Measurements from ENCODE around the gene NCEH1.
A peak's percentile ranks its signal among the peaks of the same experiment; 100 is the strongest.
"Not testable (repeated sequence)": the region's sequence is repeated elsewhere in the genome, so short reads cannot be mapped to it uniquely, and the experiment has no call there.

The NCEH1 gene

GRCh38 chr3:172673210-172673679 lies 37.6 kb downstream of the NCEH1 start:
- H3K36me3 Mint-ChIP-seq (ENCODE audit: low read depth), result no peaks in the 10 kb centered on the region
- no peaks in the 10 kb centered on the region for H3K9me3 Mint-ChIP-seq
- no peak overlapping the region for H3K4me3 Mint-ChIP-seq
- no peaks in the 10 kb centered on the region for H3K27me3 Mint-ChIP-seq (ENCODE audit: low read depth)
- no peak overlapping the region for H3K27ac Mint-ChIP-seq
- no peaks in the 10 kb centered on the region for H3K4me1 Mint-ChIP-seq (ENCODE audit: low read depth)

GRCh38 chr3:172669021-172669420 lies 41.8 kb downstream of the NCEH1 start:
- H3K9me3 Mint-ChIP-seq, result no peaks in the 10 kb centered on the region
- H3K36me3 Mint-ChIP-seq (ENCODE audit: low read depth), result peaks cover 2% of the 10 kb centered on the region
- peaks cover 4% of the 10 kb centered on the region for H3K27me3 Mint-ChIP-seq (ENCODE audit: low read depth)
- no peak overlapping the region for H3K27ac Mint-ChIP-seq
- H3K4me1 Mint-ChIP-seq (ENCODE audit: low read depth), result peaks cover 21% of the 10 kb centered on the region
- H3K4me3 Mint-ChIP-seq, result no peak overlapping the region

GRCh38 chr3:172666873-172667694 lies 43.8 kb downstream of the NCEH1 start:
- Mint-ChIP-seq H3K36me3 (ENCODE audit: low read depth) (peaks cover 4% of the 10 kb centered on the region), H3K9me3 (no peaks in the 10 kb centered on the region), H3K27ac (peak overlapping the region; percentile 72), H3K27me3 (ENCODE audit: low read depth) (peaks cover 14% of the 10 kb centered on the region), H3K4me1 (ENCODE audit: low read depth) (peaks cover 21% of the 10 kb centered on the region), H3K4me3 (peak overlapping the region; percentile 25)

GRCh38 chr3:172666181-172666872 lies 44.5 kb downstream of the NCEH1 start:
- peak overlapping the region; percentile 25 for H3K4me3 Mint-ChIP-seq
- peak overlapping the region; percentile 72 for H3K27ac Mint-ChIP-seq
- H3K36me3 Mint-ChIP-seq (ENCODE audit: low read depth), result peaks cover 4% of the 10 kb centered on the region
- H3K27me3 Mint-ChIP-seq (ENCODE audit: low read depth), result peaks cover 14% of the 10 kb centered on the region
- peaks cover 21% of the 10 kb centered on the region for H3K4me1 Mint-ChIP-seq (ENCODE audit: low read depth)
- no peaks in the 10 kb centered on the region for H3K9me3 Mint-ChIP-seq

GRCh38 chr3:172665510-172665909 lies 45.4 kb downstream of the NCEH1 start:
- not testable (repeated sequence) for H3K9me3 Mint-ChIP-seq; H3K36me3 Mint-ChIP-seq (ENCODE audit: low read depth); H3K4me3 Mint-ChIP-seq; H3K27ac Mint-ChIP-seq
- Mint-ChIP-seq H3K4me1 (ENCODE audit: low read depth) (peaks cover 24% of the 10 kb centered on the region), H3K27me3 (ENCODE audit: low read depth) (peaks cover 14% of the 10 kb centered on the region)

- not testable (repeated sequence) for H3K4me1 Mint-ChIP-seq (ENCODE audit: low read depth); H3K27ac Mint-ChIP-seq; H3K9me3 Mint-ChIP-seq; H3K36me3 Mint-ChIP-seq (ENCODE audit: low read depth); H3K4me3 Mint-ChIP-seq
- peaks cover 14% of the 10 kb centered on the region for H3K27me3 Mint-ChIP-seq (ENCODE audit: low read depth)
Measured at GRCh38 chr3:172660421-172660820, 50.4 kb downstream of the NCEH1 start.

GRCh38 chr3:172659246-172660002 lies 51.4 kb downstream of the NCEH1 start:
- H3K27ac Mint-ChIP-seq, result no peak overlapping the region
- no peaks in the 10 kb centered on the region for H3K9me3 Mint-ChIP-seq
- H3K27me3 Mint-ChIP-seq (ENCODE audit: low read depth), result peaks cover 14% of the 10 kb centered on the region
- H3K4me1 Mint-ChIP-seq (ENCODE audit: low read depth), result peaks cover 4% of the 10 kb centered on the region
- H3K4me3 Mint-ChIP-seq, result no peak overlapping the region
- H3K36me3 Mint-ChIP-seq (ENCODE audit: low read depth), result peaks cover 4% of the 10 kb centered on the region

GRCh38 chr3:172658344-172659245 lies 52.3 kb downstream of the NCEH1 start:
- Mint-ChIP-seq H3K4me3 (no peak overlapping the region), H3K36me3 (ENCODE audit: low read depth) (peaks cover 4% of the 10 kb centered on the region), H3K27ac (no peak overlapping the region), H3K27me3 (ENCODE audit: low read depth) (peaks cover 11% of the 10 kb centered on the region), H3K4me1 (ENCODE audit: low read depth) (peaks cover 4% of the 10 kb centered on the region), H3K9me3 (no peaks in the 10 kb centered on the region)

GRCh38 chr3:172656602-172657001 lies 54.3 kb downstream of the NCEH1 start:
- H3K27me3 Mint-ChIP-seq (ENCODE audit: low read depth), result no peaks in the 10 kb centered on the region
- H3K36me3 Mint-ChIP-seq (ENCODE audit: low read depth), result peaks cover 2% of the 10 kb centered on the region
- no peaks in the 10 kb centered on the region for H3K9me3 Mint-ChIP-seq
- peaks cover 4% of the 10 kb centered on the region for H3K4me1 Mint-ChIP-seq (ENCODE audit: low read depth)
- no peak overlapping the region for H3K27ac Mint-ChIP-seq
- H3K4me3 Mint-ChIP-seq, result no peak overlapping the region

- Mint-ChIP-seq H3K36me3 (ENCODE audit: low read depth) (no peaks in the 10 kb centered on the region), H3K4me1 (ENCODE audit: low read depth) (no peaks in the 10 kb centered on the region), H3K9me3 (no peaks in the 10 kb centered on the region), H3K27me3 (ENCODE audit: low read depth) (no peaks in the 10 kb centered on the region), H3K27ac (no peak overlapping the region), H3K4me3 (no peak overlapping the region)
Measured at GRCh38 chr3:172655388-172655787, 55.5 kb downstream of the NCEH1 start.

GRCh38 chr3:172654470-172654869 lies 56.4 kb downstream of the NCEH1 start:
- Mint-ChIP-seq H3K4me3 (no peak overlapping the region), H3K27ac (no peak overlapping the region), H3K27me3 (ENCODE audit: low read depth) (peaks cover 2% of the 10 kb centered on the region), H3K4me1 (ENCODE audit: low read depth) (no peaks in the 10 kb centered on the region), H3K36me3 (ENCODE audit: low read depth) (no peaks in the 10 kb centered on the region), H3K9me3 (no peaks in the 10 kb centered on the region)

- Mint-ChIP-seq H3K27me3 (ENCODE audit: low read depth) (peaks cover 6% of the 10 kb centered on the region), H3K4me1 (ENCODE audit: low read depth) (no peaks in the 10 kb centered on the region), H3K36me3 (ENCODE audit: low read depth) (no peaks in the 10 kb centered on the region), H3K4me3 (no peak overlapping the region), H3K9me3 (no peaks in the 10 kb centered on the region), H3K27ac (no peak overlapping the region)
Measured at GRCh38 chr3:172653004-172653572, 57.8 kb downstream of the NCEH1 start.

GRCh38 chr3:172651936-172652625 lies 58.8 kb downstream of the NCEH1 start:
- no peaks in the 10 kb centered on the region for H3K4me1 Mint-ChIP-seq (ENCODE audit: low read depth)
- H3K4me3 Mint-ChIP-seq, result no peak overlapping the region
- no peak overlapping the region for H3K27ac Mint-ChIP-seq
- H3K9me3 Mint-ChIP-seq, result no peaks in the 10 kb centered on the region
- H3K36me3 Mint-ChIP-seq (ENCODE audit: low read depth), result no peaks in the 10 kb centered on the region
- peaks cover 6% of the 10 kb centered on the region for H3K27me3 Mint-ChIP-seq (ENCODE audit: low read depth)

Data from T-helper 1 cell treated with Interleukin-12 subunit alpha and Interleukin-12 subunit beta and Interleukin-4 antibody, amounts not matched to agents 30 μg/mL and 1 μg/mL, for 36 hours (primary cell).